HFFc6 (cell line): Measurements from ENCODE around the gene CTBP1. TPM values are rescaled to one million over a fixed set of nuclear protein-coding genes. Genes with fewer than 3 reads are reported as not detected.

Experiments
- DNase-seq: peaks from one replicate; pipeline ENCODE4 v3.0.0-alpha.2; 2018
- H3K27ac Mint-ChIP-seq: 2 replicates; pipeline ENCODE4 v1.8.0; 2020; ENCODE audit warnings: mild to moderate bottlenecking, mixed read lengths
- H3K27me3 Mint-ChIP-seq: 2 replicates; pipeline ENCODE4 v1.8.0; 2021; ENCODE audit warnings: mild to moderate bottlenecking, moderate library complexity, mixed read lengths; ENCODE audit not compliant: insufficient read depth
- H3K36me3 Mint-ChIP-seq: 2 replicates; pipeline ENCODE4 v1.8.0; 2021; ENCODE audit warnings: low read depth, mixed read lengths
- H3K4me1 Mint-ChIP-seq: 2 replicates; pipeline ENCODE4 v1.8.0; 2020; ENCODE audit warnings: low read depth, mixed read lengths
- H3K4me3 Mint-ChIP-seq: 2 replicates; pipeline ENCODE4 v1.8.0; 2020; ENCODE audit warnings: mild to moderate bottlenecking, moderate library complexity, mixed read lengths
- H3K9me3 Mint-ChIP-seq: 2 replicates; pipeline ENCODE4 v1.8.0; 2020; ENCODE audit warnings: mild to moderate bottlenecking, mixed read lengths
- total RNA-seq, 6 experiments: library from RNA; stranded (reverse); fragmentation: NEBNext Ultra II Directional; extraction: Animal tissue kit (Norgen Biotek cat#: 25700); gene quantifications; 2 replicates in 1 of 6; 3 replicates in 5 of 6; pipeline ENCODE4 v1.2.3, GENCODE V29; 2021
- TF ChIP-seq, protein P1 (sequence below): fragments of 200-600 bp; sonication (generic); IDR thresholded peaks from 2 replicates; pipeline ENCODE4 v1.5.0; 2021; ENCODE audit warnings: antibody characterized with exemption, mild to moderate bottlenecking

Gene CTBP1
- total RNA-seq, 6 experiments from 2014 or later = 109 to 126 (median 114) TPM

DNA sequence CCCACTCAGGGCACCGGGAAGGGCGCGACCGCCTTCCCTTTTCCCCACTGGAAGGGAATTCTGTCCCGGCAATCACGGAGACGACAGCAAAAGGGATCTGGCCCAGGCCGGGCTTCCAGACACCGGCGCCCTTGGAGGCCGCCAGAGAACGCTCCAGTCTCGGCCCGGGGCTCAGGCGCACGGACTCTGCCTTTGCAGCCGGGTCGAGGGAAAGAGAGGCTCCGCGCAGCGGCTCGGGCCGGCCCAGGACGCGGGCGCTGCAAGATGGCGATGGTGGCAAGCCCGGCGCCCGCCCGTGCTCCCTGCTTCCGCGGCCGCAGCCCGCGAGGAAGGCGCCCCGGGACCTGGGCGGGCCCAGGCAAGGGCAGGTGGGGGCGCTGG lies 1.1 kb downstream of the CTBP1 start:
- Mint-ChIP-seq H3K27ac (peak overlapping the region; percentile 87; the same call in 1 of the 2 replicates), H3K27me3 (peaks cover 2% of the 10 kb centered on the region), H3K4me1 (peaks cover 13% of the 10 kb centered on the region), H3K36me3 (peaks cover 23% of the 10 kb centered on the region), H3K4me3 (peak overlapping the region; percentile 92), H3K9me3 (peaks cover 5% of the 10 kb centered on the region)
- DNase-seq = no peak
- TF ChIP-seq, protein P1, sequence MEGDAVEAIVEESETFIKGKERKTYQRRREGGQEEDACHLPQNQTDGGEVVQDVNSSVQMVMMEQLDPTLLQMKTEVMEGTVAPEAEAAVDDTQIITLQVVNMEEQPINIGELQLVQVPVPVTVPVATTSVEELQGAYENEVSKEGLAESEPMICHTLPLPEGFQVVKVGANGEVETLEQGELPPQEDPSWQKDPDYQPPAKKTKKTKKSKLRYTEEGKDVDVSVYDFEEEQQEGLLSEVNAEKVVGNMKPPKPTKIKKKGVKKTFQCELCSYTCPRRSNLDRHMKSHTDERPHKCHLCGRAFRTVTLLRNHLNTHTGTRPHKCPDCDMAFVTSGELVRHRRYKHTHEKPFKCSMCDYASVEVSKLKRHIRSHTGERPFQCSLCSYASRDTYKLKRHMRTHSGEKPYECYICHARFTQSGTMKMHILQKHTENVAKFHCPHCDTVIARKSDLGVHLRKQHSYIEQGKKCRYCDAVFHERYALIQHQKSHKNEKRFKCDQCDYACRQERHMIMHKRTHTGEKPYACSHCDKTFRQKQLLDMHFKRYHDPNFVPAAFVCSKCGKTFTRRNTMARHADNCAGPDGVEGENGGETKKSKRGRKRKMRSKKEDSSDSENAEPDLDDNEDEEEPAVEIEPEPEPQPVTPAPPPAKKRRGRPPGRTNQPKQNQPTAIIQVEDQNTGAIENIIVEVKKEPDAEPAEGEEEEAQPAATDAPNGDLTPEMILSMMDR = no peak; the same call in 1 of the 2 replicates

DNA sequence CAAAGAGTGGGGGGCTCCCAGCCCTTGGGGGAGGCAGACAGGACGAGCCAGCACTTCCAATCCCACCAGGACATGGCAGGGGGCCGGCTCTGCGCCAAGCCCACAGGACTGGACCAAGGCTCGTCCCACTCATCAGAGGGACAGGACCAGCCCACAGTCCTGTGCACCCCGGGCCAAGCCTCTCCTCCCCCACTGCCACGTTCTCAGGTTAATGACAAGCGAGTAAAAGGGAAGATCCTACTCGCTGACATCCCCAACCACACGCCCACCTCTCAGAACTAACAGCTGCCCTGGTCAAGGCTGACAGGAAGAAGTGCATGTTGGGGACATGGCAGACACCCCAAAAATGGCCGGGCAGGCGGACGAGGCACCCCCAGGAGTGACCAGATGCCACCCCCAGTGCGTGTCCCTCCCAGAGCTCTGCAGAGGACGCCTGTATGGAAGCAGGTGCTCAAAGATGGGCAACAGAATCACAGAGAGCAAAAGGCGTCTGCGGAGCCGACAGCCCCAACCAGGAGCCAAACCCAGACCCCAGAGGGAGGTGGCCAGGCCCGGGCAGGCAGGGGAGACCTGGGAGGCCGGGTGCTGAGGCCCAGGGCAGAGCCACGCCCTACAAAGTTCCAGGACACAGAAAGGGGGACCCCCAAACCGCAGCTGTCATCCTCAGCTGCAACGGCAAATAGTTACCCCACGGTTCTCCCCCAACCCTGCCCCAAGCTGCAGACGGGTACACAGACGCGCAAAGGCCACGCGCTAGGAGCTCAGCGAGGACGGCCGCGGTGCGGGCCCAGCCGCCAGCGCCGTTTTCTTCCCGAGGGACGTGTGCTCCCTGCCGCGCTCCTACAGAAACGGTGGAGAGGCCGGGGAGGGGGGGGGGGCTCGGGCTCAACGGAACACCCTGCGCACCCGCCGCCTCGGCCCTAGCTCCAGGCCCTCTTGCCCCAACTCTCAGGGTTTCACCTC lies 1.7 kb downstream of the CTBP1 start:
- Mint-ChIP-seq H3K4me3 (peak overlapping the region; percentile 92), H3K27ac (peak overlapping the region; percentile 87), H3K36me3 (peaks cover 19% of the 10 kb centered on the region), H3K27me3 (peaks cover 2% of the 10 kb centered on the region), H3K4me1 (peaks cover 13% of the 10 kb centered on the region), H3K9me3 (no peaks in the 10 kb centered on the region)
- DNase-seq = no peak
- TF ChIP-seq, protein P1 = no peak

DNA sequence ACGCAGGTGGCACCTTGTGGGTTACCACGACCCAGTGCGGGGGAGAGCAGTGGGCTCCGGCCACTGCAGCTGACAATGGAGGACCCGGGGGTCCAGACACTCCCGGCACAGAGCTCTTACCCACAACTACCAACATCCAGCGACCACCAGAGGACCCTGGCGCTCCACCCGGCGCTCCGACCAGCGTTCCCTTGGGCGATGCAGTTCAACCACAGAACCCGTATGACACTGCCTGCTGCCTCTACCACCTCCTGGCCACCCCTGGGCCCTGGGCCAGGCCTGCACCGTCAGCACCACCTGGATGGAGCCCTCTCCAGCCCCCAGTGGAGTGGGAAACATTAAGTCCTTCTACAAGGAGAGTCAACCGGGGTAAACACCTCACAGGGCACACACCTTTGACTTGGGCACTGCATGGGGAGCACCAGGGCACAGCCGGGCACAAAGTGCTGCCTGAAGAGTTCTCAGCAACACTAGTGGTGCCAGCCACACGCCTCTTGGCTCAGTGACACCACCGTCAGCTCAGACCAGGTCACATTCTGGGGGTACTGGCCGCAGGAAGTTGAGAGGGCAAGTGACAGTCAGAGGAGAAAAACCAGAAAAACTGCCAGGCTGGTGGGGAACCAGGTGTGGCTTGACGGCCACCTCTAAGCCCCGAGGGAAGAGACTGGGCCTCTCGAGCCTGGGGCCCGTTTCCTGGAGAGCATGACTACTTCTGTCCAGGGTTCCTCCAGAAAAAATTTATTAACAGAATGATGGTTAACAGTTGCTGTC lies 2.6 kb downstream of the CTBP1 start:
- H3K36me3 Mint-ChIP-seq = peaks cover 13% of the 10 kb centered on the region
- H3K27me3 Mint-ChIP-seq = peaks cover 2% of the 10 kb centered on the region
- TF ChIP-seq, protein P1 = no peak
- peak overlapping the region; percentile 87 for H3K27ac Mint-ChIP-seq
- H3K4me3 Mint-ChIP-seq = peak overlapping the region; percentile 92
- peaks cover 13% of the 10 kb centered on the region for H3K4me1 Mint-ChIP-seq
- H3K9me3 Mint-ChIP-seq = no peaks in the 10 kb centered on the region
- DNase-seq = no peak

DNA sequence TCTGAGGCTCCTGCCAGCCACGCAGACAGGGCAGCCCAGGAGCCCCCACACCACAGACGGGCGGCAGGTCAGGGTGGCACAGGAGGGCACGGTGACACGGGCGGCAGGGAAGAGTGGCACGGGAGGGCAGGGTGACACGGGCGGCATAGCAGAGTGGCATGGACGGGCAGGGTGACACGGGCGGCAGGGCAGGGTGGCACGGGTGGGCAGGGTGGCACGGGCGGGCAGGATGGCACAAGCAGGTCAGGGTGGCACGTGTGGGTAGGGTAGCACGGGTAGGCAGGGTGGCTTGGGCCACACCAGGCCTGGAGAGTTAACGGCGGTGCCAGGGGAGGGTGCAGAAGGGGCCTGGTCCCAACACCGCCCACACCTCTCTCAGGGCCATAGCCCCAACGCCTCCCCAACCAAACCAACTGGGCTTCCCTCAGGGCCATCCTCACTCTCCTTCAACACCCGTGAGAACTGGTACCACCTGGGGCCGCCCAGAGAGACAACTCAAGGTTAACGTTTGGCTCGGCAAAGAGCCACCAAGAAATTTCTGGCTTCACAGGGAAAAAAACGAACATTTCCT lies 3.4 kb downstream of the CTBP1 start:
- DNase-seq = no peak
- Mint-ChIP-seq H3K27me3 (peaks cover 2% of the 10 kb centered on the region), H3K4me3 (no peak overlapping the region), H3K4me1 (peaks cover 13% of the 10 kb centered on the region), H3K9me3 (no peaks in the 10 kb centered on the region), H3K27ac (0 out of 2 replicates have a peak overlapping the region, but pooled peaks have one; percentile 24), H3K36me3 (peaks cover 7% of the 10 kb centered on the region)
- TF ChIP-seq, protein P1 = no peak

DNA sequence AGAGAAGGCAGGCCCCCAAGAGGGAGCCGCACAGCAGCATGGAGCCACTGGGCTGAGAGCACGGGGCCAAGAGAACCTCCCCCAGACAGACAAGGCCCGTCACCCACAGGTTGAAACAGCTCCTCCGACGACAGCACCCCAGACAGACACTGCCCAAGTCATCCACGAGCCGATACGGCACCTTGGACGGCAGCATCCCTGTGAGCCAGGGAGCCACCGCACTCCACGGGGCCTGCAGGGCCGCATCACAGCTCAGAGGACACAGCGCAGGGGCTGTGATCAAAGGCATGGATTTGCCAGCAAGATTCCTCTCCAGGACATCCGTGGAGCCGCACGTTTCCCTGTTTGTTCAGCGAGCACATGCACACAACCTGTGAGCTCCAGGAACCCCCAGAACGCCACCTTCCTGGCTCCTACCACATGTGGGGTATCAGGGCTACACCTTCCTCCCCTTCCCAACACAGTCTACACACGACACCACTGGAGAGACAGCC lies 3.9 kb downstream of the CTBP1 start:
- H3K36me3 Mint-ChIP-seq = peaks cover 2% of the 10 kb centered on the region
- H3K4me3 Mint-ChIP-seq = no peak overlapping the region
- DNase-seq = no peak
- no peaks in the 10 kb centered on the region for H3K9me3 Mint-ChIP-seq
- TF ChIP-seq, protein P1 = no peak
- H3K27ac Mint-ChIP-seq = peak overlapping the region; percentile 24; the same call in 1 of the 2 replicates
- H3K4me1 Mint-ChIP-seq = peaks cover 13% of the 10 kb centered on the region
- H3K27me3 Mint-ChIP-seq = peaks cover 2% of the 10 kb centered on the region
